ENCODE results near the gene SPATA6.
"Not testable (repeated sequence)": the region's sequence is repeated elsewhere in the genome, so short reads cannot be mapped to it uniquely, and the experiment has no call there.

Gene SPATA6

DNA sequence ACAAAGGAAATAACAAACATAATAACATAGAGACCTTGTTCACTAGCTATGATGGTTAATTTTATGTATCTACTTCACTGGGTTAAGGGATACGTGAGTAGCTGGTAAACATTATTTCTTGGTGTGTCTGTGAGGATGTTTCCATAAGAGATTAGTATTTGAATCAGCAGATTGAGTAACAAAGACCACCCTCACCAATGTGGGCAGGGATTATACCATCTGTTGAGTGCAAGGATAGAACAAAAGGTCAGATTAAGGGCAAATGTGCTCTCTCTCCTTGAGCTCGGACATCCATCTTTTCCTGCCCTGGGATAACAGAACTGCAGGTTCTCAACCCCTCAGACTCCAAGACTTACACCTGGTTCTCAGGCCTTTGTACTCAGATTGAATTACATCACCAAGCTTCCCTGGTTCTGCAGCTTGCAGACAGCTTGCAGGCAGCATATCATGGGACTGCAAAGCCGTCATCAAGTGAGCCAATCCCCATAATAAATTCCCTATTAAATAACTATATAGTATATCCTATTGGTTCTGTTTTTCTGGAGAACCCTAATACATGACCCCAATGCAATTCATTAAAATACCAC is 9.2 kb downstream of the SPATA6 start:
- ChIA-PET POLR2A (no interaction called here), CTCF (interaction anchor here (0.9 kb wide), 1 partner anchor 10 kb away, joined by 3 read pairs; no protein-coding TSS in a partner anchor)
- H3K27ac ChIP-seq (ENCODE audit: insufficient read depth in 1 of 2, low read depth in 1 of 2, low read length in 2 of 2, poor library complexity in 1 of 2, severe bottlenecking in 2 of 2), result no peak overlapping the region
- no peaks in the 10 kb centered on the region for H3K27me3 ChIP-seq (replicated peaks in 2 of 5; ENCODE audit: control insufficient read depth in 4 of 5, insufficient read depth in 5 of 5, low read length in 4 of 5)
- no peaks in the 10 kb centered on the region for H3K36me3 ChIP-seq (ENCODE audit: control insufficient read depth in 4 of 4, insufficient read depth in 4 of 4, low read length in 3 of 4)
- H3K9me3 ChIP-seq (ENCODE audit: control extremely low read depth in 1 of 5, control insufficient read depth in 4 of 5, insufficient read depth in 2 of 5, low read depth in 1 of 5, low read length in 4 of 5), result peaks cover 0 to 4% (median 0%) of the 10 kb centered on the region in 5 experiments
- 100% methylated on average over 2 of the region's 3 CpGs for WGBS (ENCODE audit: insufficient coverage)
- DNase-seq, result no peak
- no peak overlapping the region for H3K4me3 ChIP-seq (ENCODE audit: control insufficient read depth in 1 of 7, extremely low read depth in 1 of 7, insufficient read depth in 4 of 7, low read depth in 2 of 7, low read length in 6 of 7)
- H3K4me1 ChIP-seq (ENCODE audit: control extremely low read depth in 1 of 4, control insufficient read depth in 4 of 4, insufficient read depth in 4 of 4, low read length in 3 of 4), result peaks cover 0 to 2% (median 0%) of the 10 kb centered on the region in 4 experiments

DNA sequence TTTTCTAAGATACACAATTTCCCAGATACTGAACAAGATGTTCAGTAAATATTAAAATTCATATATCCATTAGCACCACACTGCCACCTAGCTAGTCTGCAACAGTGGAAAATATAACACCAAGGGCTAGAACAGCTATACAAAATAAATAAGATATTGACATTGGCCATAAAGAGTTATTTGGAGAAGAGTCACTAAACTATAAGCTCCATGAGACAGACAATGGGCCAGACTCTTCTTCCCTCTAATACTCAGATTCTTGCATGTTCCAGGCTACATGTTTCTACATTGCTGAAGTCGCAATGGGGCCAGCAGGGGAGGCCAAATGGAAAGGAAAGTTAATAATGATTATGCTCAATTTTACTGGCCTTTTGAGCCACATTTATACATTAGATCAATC is 21.5 kb downstream of the SPATA6 start:
- DNase-seq, result no peak
- ChIA-PET CTCF (interaction anchor here (1.6 kb wide), 1 partner anchor 47 kb away, joined by 8 read pairs; no protein-coding TSS in a partner anchor), POLR2A (no interaction called here)
- Histone ChIP-seq H3K36me3 (ENCODE audit: control insufficient read depth in 4 of 4, insufficient read depth in 4 of 4, low read length in 3 of 4) (no peaks in the 10 kb centered on the region), H3K27me3 (replicated peaks in 2 of 5; ENCODE audit: control insufficient read depth in 4 of 5, insufficient read depth in 5 of 5, low read length in 4 of 5) (no peaks in the 10 kb centered on the region), H3K9me3 (ENCODE audit: control extremely low read depth in 1 of 5, control insufficient read depth in 4 of 5, insufficient read depth in 2 of 5, low read depth in 1 of 5, low read length in 4 of 5) (no peaks in the 10 kb centered on the region), H3K27ac (ENCODE audit: insufficient read depth in 1 of 2, low read depth in 1 of 2, low read length in 2 of 2, poor library complexity in 1 of 2, severe bottlenecking in 2 of 2) (no peak overlapping the region), H3K4me3 (ENCODE audit: control insufficient read depth in 1 of 7, extremely low read depth in 1 of 7, insufficient read depth in 4 of 7, low read depth in 2 of 7, low read length in 6 of 7) (no peak overlapping the region), H3K4me1 (ENCODE audit: control extremely low read depth in 1 of 4, control insufficient read depth in 4 of 4, insufficient read depth in 4 of 4, low read length in 3 of 4) (no peaks in the 10 kb centered on the region)
- WGBS (ENCODE audit: insufficient coverage), result no CpG with 5 or more reads among the region's 1 CpG

DNA sequence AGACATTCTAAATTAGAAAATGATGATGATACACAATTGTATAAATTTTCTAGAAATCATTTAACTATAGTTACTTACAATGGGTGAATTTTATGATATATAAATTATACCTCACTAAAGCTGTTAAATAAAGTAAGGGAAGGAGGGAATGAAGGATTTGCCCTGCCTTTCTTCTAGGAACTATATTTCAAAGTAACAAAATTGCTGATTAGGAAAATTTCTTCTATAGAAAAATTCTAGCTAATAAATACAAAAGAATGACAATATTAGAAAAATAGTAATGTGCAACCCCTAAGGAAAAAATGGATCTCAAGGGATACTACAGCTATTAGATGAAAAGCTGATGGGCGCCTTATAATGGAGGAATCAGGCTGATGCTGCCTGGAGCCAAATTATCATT is 23.1 kb downstream of the SPATA6 start:
- Histone ChIP-seq H3K27ac (ENCODE audit: insufficient read depth in 1 of 2, low read depth in 1 of 2, low read length in 2 of 2, poor library complexity in 1 of 2, severe bottlenecking in 2 of 2) (no peak overlapping the region), H3K9me3 (ENCODE audit: control extremely low read depth in 1 of 5, control insufficient read depth in 4 of 5, insufficient read depth in 2 of 5, low read depth in 1 of 5, low read length in 4 of 5) (peaks cover 0 to 8% (median 2%) of the 10 kb centered on the region in 5 experiments), H3K27me3 (replicated peaks in 2 of 5; ENCODE audit: control insufficient read depth in 4 of 5, insufficient read depth in 5 of 5, low read length in 4 of 5) (no peaks in the 10 kb centered on the region), H3K4me3 (ENCODE audit: control insufficient read depth in 1 of 7, extremely low read depth in 1 of 7, insufficient read depth in 4 of 7, low read depth in 2 of 7, low read length in 6 of 7) (no peak overlapping the region), H3K36me3 (ENCODE audit: control insufficient read depth in 4 of 4, insufficient read depth in 4 of 4, low read length in 3 of 4) (peaks cover 0 to 4% (median 3%) of the 10 kb centered on the region in 4 experiments), H3K4me1 (ENCODE audit: control extremely low read depth in 1 of 4, control insufficient read depth in 4 of 4, insufficient read depth in 4 of 4, low read length in 3 of 4) (no peaks in the 10 kb centered on the region)
- no CpG with 5 or more reads among the region's 1 CpG for WGBS (ENCODE audit: insufficient coverage)
- ChIA-PET POLR2A (no interaction called here), CTCF (interaction anchor here (0.6 kb wide), 1 partner anchor 366 kb away, joined by 3 read pairs; no protein-coding TSS in a partner anchor)
- DNase-seq, result no peak

DNA sequence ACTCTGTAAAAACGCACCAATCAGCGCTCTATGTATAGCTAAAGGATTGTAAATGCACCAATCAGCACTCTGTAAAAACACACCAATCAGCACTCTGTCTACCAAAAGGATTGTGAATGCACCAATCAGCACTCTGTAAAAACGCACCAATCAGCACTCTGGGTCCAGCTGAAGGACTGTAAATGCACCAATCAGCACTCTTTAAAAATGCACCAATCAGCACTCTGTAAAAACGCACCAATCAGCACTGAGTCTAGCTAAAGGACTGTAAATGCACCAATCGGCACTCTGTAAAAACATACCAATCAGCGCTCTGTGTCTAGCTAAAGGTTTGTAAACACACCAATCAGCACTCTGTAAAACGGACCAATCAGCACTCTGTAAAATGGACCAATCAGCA is 27.8 kb downstream of the SPATA6 start:
- CTCF ChIA-PET; H3K4me1 ChIP-seq (ENCODE audit: control extremely low read depth in 1 of 4, control insufficient read depth in 4 of 4, insufficient read depth in 4 of 4, low read length in 3 of 4); H3K27ac ChIP-seq (ENCODE audit: insufficient read depth in 1 of 2, low read depth in 1 of 2, low read length in 2 of 2, poor library complexity in 1 of 2, severe bottlenecking in 2 of 2); H3K27me3 ChIP-seq (replicated peaks in 2 of 5; ENCODE audit: control insufficient read depth in 4 of 5, insufficient read depth in 5 of 5, low read length in 4 of 5); POLR2A ChIA-PET; H3K36me3 ChIP-seq (ENCODE audit: control insufficient read depth in 4 of 4, insufficient read depth in 4 of 4, low read length in 3 of 4); H3K4me3 ChIP-seq (ENCODE audit: control insufficient read depth in 1 of 7, extremely low read depth in 1 of 7, insufficient read depth in 4 of 7, low read depth in 2 of 7, low read length in 6 of 7): not testable (repeated sequence)
- H3K9me3 ChIP-seq (ENCODE audit: control extremely low read depth in 1 of 5, control insufficient read depth in 4 of 5, insufficient read depth in 2 of 5, low read depth in 1 of 5, low read length in 4 of 5), result peaks cover 0 to 19% (median 7%) of the 10 kb centered on the region in 5 experiments
- DNase-seq, result peak in 2 of 3 donors; percentile 4 to 6
- WGBS (ENCODE audit: insufficient coverage), result 97% methylated on average over 7 of the region's 7 CpGs

DNA sequence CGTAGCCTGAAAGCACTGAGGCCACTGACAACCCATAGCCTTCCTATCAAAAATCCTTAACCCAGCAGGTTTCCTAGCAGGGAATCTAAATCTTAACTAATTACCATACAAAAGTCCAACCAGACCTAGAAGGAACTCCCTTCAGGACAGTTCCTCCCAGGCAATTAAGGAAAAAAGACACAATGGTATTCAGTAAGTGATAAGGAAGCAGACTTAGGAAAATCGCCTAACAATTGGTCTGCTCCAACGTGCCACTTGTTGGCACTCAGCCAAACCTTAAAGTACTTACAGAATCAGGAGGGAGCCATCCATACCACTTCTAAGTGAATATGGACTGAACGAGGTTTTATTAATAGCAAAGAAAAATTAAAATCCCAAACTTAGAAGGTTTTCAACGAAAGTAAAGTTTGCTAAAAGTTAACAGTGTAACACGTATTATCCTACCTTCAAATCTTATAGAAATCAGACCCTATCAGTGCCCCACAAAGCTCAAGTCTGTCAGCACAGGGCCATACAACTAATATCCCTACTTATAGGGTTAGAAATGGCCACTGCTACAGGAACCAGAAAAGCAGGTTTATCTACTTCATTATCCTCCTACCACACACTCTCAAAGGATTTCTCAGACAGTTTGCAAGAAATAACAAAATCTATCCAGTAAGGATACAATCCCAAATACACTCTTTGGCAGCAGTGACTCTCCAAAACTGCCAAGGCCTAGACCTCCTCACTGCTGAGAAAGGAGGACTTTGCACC is 29.0 kb downstream of the SPATA6 start:
- no peaks in the 10 kb centered on the region for H3K27me3 ChIP-seq (replicated peaks in 2 of 5; ENCODE audit: control insufficient read depth in 4 of 5, insufficient read depth in 5 of 5, low read length in 4 of 5)
- no peak overlapping the region for H3K4me3 ChIP-seq (ENCODE audit: control insufficient read depth in 1 of 7, extremely low read depth in 1 of 7, insufficient read depth in 4 of 7, low read depth in 2 of 7, low read length in 6 of 7)
- DNase-seq, result peak in 1 of 3 donors; percentile 2
- peaks cover 0 to 14% (median 4%) of the 10 kb centered on the region in 4 experiments for H3K36me3 ChIP-seq (ENCODE audit: control insufficient read depth in 4 of 4, insufficient read depth in 4 of 4, low read length in 3 of 4)
- WGBS (ENCODE audit: insufficient coverage), result 96% methylated on average over 3 of the region's 6 CpGs
- ChIA-PET CTCF (no interaction called here), POLR2A (no interaction called here)
- H3K9me3 ChIP-seq (ENCODE audit: control extremely low read depth in 1 of 5, control insufficient read depth in 4 of 5, insufficient read depth in 2 of 5, low read depth in 1 of 5, low read length in 4 of 5), result peaks cover 0 to 19% (median 7%) of the 10 kb centered on the region in 5 experiments
- H3K4me1 ChIP-seq (ENCODE audit: control extremely low read depth in 1 of 4, control insufficient read depth in 4 of 4, insufficient read depth in 4 of 4, low read length in 3 of 4), result no peaks in the 10 kb centered on the region
- no peak overlapping the region for H3K27ac ChIP-seq (ENCODE audit: insufficient read depth in 1 of 2, low read depth in 1 of 2, low read length in 2 of 2, poor library complexity in 1 of 2, severe bottlenecking in 2 of 2)

DNA sequence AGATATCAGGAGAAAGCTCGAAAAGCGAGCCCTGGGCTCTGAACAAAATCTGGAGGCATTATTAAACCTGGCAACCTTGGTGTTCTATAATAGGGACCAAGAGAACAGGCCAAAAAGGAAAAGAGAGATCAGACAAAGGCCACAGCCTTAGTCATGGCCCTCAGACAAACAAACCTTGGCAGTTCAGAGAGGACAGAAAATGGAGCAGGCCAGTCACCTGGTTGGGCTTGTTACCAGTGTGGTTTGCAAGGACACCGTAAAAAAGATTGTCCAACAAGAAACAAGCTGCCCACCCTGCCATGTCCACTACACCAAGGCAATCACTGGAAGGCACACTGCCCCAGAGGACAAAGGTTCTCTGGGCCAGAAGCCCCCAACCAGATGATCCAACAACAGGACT is 31.2 kb downstream of the SPATA6 start:
- WGBS (ENCODE audit: insufficient coverage), result 90% methylated on average over 2 of the region's 3 CpGs
- H3K4me1 ChIP-seq (ENCODE audit: control extremely low read depth in 1 of 4, control insufficient read depth in 4 of 4, insufficient read depth in 4 of 4, low read length in 3 of 4); H3K4me3 ChIP-seq (ENCODE audit: control insufficient read depth in 1 of 7, extremely low read depth in 1 of 7, insufficient read depth in 4 of 7, low read depth in 2 of 7, low read length in 6 of 7); CTCF ChIA-PET; DNase-seq; H3K27ac ChIP-seq (ENCODE audit: insufficient read depth in 1 of 2, low read depth in 1 of 2, low read length in 2 of 2, poor library complexity in 1 of 2, severe bottlenecking in 2 of 2); POLR2A ChIA-PET; H3K27me3 ChIP-seq (replicated peaks in 2 of 5; ENCODE audit: control insufficient read depth in 4 of 5, insufficient read depth in 5 of 5, low read length in 4 of 5): not testable (repeated sequence)
- peaks cover 0 to 18% (median 4%) of the 10 kb centered on the region in 4 experiments for H3K36me3 ChIP-seq (ENCODE audit: control insufficient read depth in 4 of 4, insufficient read depth in 4 of 4, low read length in 3 of 4)
- H3K9me3 ChIP-seq (ENCODE audit: control extremely low read depth in 1 of 5, control insufficient read depth in 4 of 5, insufficient read depth in 2 of 5, low read depth in 1 of 5, low read length in 4 of 5), result peaks cover 0 to 19% (median 7%) of the 10 kb centered on the region in 5 experiments

DNA sequence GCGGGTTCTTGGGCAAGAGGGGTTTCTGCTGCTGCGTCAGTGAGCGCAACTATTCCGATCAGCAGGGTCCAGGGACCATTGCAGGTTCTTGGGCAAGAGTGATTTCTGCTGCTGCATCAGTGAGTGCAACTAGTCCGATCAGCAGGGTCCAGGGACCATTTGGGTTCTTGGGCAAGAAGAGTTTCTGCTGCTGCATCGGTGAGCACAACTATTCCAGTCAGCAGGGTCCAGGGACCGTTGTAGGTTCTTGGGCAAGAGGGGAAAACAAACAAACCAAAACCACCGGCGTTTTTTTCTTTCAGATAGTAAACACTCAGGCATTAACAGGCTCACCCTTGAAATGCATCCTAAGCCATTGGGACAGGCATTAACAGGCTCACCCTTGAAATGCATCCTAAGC is 32.6 kb downstream of the SPATA6 start:
- no peak for DNase-seq
- Histone ChIP-seq H3K27ac (ENCODE audit: insufficient read depth in 1 of 2, low read depth in 1 of 2, low read length in 2 of 2, poor library complexity in 1 of 2, severe bottlenecking in 2 of 2) (no peak overlapping the region), H3K36me3 (ENCODE audit: control insufficient read depth in 4 of 4, insufficient read depth in 4 of 4, low read length in 3 of 4) (peaks cover 0 to 18% (median 3%) of the 10 kb centered on the region in 4 experiments), H3K9me3 (ENCODE audit: control extremely low read depth in 1 of 5, control insufficient read depth in 4 of 5, insufficient read depth in 2 of 5, low read depth in 1 of 5, low read length in 4 of 5) (peaks cover 0 to 21% (median 7%) of the 10 kb centered on the region in 5 experiments), H3K4me3 (ENCODE audit: control insufficient read depth in 1 of 7, extremely low read depth in 1 of 7, insufficient read depth in 4 of 7, low read depth in 2 of 7, low read length in 6 of 7) (no peak overlapping the region), H3K4me1 (ENCODE audit: control extremely low read depth in 1 of 4, control insufficient read depth in 4 of 4, insufficient read depth in 4 of 4, low read length in 3 of 4) (no peaks in the 10 kb centered on the region), H3K27me3 (replicated peaks in 2 of 5; ENCODE audit: control insufficient read depth in 4 of 5, insufficient read depth in 5 of 5, low read length in 4 of 5) (no peaks in the 10 kb centered on the region)
- WGBS (ENCODE audit: insufficient coverage), result over 99% methylated on average over 9 of the region's 9 CpGs
- CTCF ChIA-PET, result no interaction called here
- POLR2A ChIA-PET, result no interaction called here
